Measurements from ENCODE around the gene NRDE2. TPM values are rescaled to one million over a fixed set of nuclear protein-coding genes. Genes with fewer than 3 reads are reported as not detected.

NRDE2 gene
- total RNA-seq, 1 experiment from 2014 or later: 19.2 TPM

- CTCF ChIA-PET: no interaction called here
- Mint-ChIP-seq H3K27me3 (ENCODE audit: unreplicated experiment) (no peaks in the 10 kb centered on the region), H3K9me3 (ENCODE audit: low read depth, unreplicated experiment) (no peaks in the 10 kb centered on the region), H3K27ac (ENCODE audit: unreplicated experiment) (no peak overlapping the region), H3K4me1 (ENCODE audit: low read depth, unreplicated experiment) (no peaks in the 10 kb centered on the region), H3K4me3 (ENCODE audit: low read depth, unreplicated experiment) (no peak overlapping the region), H3K36me3 (ENCODE audit: insufficient read depth, unreplicated experiment) (peaks cover 33% of the 10 kb centered on the region)
- intact Hi-C loops (cut with micrococcal nuclease; ENCODE audit: unreplicated experiment): no loop called here
- BruUV-seq (replicated peaks): no TSS peak
- no peak for DNase-seq
- TF ChIP-seq CTCF (IDR thresholded peaks at IDR 0.05; ENCODE audit: unreplicated experiment): no peak
Measured at GRCh38 chr14:90277581-90278198, 54.1 kb downstream of the NRDE2 start.

- Mint-ChIP-seq H3K27ac (ENCODE audit: unreplicated experiment) (no peak overlapping the region), H3K9me3 (ENCODE audit: low read depth, unreplicated experiment) (no peaks in the 10 kb centered on the region), H3K36me3 (ENCODE audit: insufficient read depth, unreplicated experiment) (peaks cover 40% of the 10 kb centered on the region), H3K4me1 (ENCODE audit: low read depth, unreplicated experiment) (no peaks in the 10 kb centered on the region), H3K27me3 (ENCODE audit: unreplicated experiment) (no peaks in the 10 kb centered on the region), H3K4me3 (ENCODE audit: low read depth, unreplicated experiment) (no peak overlapping the region)
- TF ChIP-seq CTCF (IDR thresholded peaks at IDR 0.05; ENCODE audit: unreplicated experiment): no peak
- no TSS peak for BruUV-seq (replicated peaks)
- no peak for DNase-seq
- CTCF ChIA-PET: no interaction called here
- intact Hi-C loops (cut with micrococcal nuclease; ENCODE audit: unreplicated experiment): no loop called here
Measured at GRCh38 chr14:90276646-90277367, 54.9 kb downstream of the NRDE2 start.

GRCh38 chr14:90275820-90276219, 55.9 kb downstream of the NRDE2 start:
- peaks cover 48% of the 10 kb centered on the region for H3K36me3 Mint-ChIP-seq (ENCODE audit: insufficient read depth, unreplicated experiment)
- no peak for TF ChIP-seq CTCF (IDR thresholded peaks at IDR 0.05; ENCODE audit: unreplicated experiment)
- H3K4me1 Mint-ChIP-seq (ENCODE audit: low read depth, unreplicated experiment): no peaks in the 10 kb centered on the region
- no TSS peak for BruUV-seq (replicated peaks)
- no peaks in the 10 kb centered on the region for H3K9me3 Mint-ChIP-seq (ENCODE audit: low read depth, unreplicated experiment)
- DNase-seq: no peak
- H3K27ac Mint-ChIP-seq (ENCODE audit: unreplicated experiment): no peak overlapping the region
- intact Hi-C loops (cut with micrococcal nuclease; ENCODE audit: unreplicated experiment): no loop called here
- H3K4me3 Mint-ChIP-seq (ENCODE audit: low read depth, unreplicated experiment): no peak overlapping the region
- CTCF ChIA-PET: no interaction called here
- no peaks in the 10 kb centered on the region for H3K27me3 Mint-ChIP-seq (ENCODE audit: unreplicated experiment)

- Mint-ChIP-seq H3K27ac (ENCODE audit: unreplicated experiment) (no peak overlapping the region), H3K9me3 (ENCODE audit: low read depth, unreplicated experiment) (no peaks in the 10 kb centered on the region), H3K27me3 (ENCODE audit: unreplicated experiment) (no peaks in the 10 kb centered on the region), H3K4me1 (ENCODE audit: low read depth, unreplicated experiment) (no peaks in the 10 kb centered on the region), H3K4me3 (ENCODE audit: low read depth, unreplicated experiment) (no peak overlapping the region), H3K36me3 (ENCODE audit: insufficient read depth, unreplicated experiment) (peaks cover 51% of the 10 kb centered on the region)
- CTCF ChIA-PET: no interaction called here
- no TSS peak for BruUV-seq (replicated peaks)
- no peak for DNase-seq
- intact Hi-C loops (cut with micrococcal nuclease; ENCODE audit: unreplicated experiment): no loop called here
- TF ChIP-seq CTCF (IDR thresholded peaks at IDR 0.05; ENCODE audit: unreplicated experiment): no peak
Measured at GRCh38 chr14:90275458-90275814, 56.3 kb downstream of the NRDE2 start.

All from Calu3 (cell line).